ENCODE measurements around the gene ARID1B. TPM values are rescaled to one million over a fixed set of nuclear protein-coding genes. Genes with fewer than 3 reads are reported as not detected.

ARID1B gene
- total and polyA plus RNA-seq, 2 of the 13 experiments (the other 11 are each of a cell fraction or from before 2014, with no cell fraction given) = 20.1 to 32.6 TPM

- H3K4me3 ChIP-seq (replicated peaks in 1 of 3; ENCODE audit: insufficient read depth in 1 of 3, low read depth in 2 of 3, low read length in 3 of 3) = no peak overlapping the region
- H3K27ac ChIP-seq (ENCODE audit: extremely low read length, insufficient read depth, low read length) = no peak overlapping the region
- no peak overlapping the region for H3K4me2 ChIP-seq (ENCODE audit: low read depth, low read length)
- intact Hi-C loops (cut with micrococcal nuclease; ENCODE audit: unreplicated experiment) = no loop called here
- in situ Hi-C loops (cut with HindIII; ENCODE audit: extremely low pct_ligation_motif_present, low pct_unique_long_range_greater_than_20kb) = no loop called here
- FAIRE-seq = no peak
- peaks cover 6% of the 10 kb centered on the region; the same call in 1 of the 2 replicates for H4K20me1 ChIP-seq (ENCODE audit: insufficient read depth, low read length)
- ChIA-PET POLR2A (interaction anchor here (0.5 kb wide), 1 partner anchor 17 kb away, joined by 3 read pairs; no protein-coding TSS in a partner anchor), CTCF (ENCODE audit: low intra/inter-chr PET ratio, low total read pairs) (no interaction called here)
- H3K27me3 ChIP-seq (ENCODE audit: control insufficient read depth in 1 of 2, insufficient read depth in 2 of 2, low read length in 2 of 2) = no peaks in the 10 kb centered on the region
- TF ChIP-seq, protein P1, sequence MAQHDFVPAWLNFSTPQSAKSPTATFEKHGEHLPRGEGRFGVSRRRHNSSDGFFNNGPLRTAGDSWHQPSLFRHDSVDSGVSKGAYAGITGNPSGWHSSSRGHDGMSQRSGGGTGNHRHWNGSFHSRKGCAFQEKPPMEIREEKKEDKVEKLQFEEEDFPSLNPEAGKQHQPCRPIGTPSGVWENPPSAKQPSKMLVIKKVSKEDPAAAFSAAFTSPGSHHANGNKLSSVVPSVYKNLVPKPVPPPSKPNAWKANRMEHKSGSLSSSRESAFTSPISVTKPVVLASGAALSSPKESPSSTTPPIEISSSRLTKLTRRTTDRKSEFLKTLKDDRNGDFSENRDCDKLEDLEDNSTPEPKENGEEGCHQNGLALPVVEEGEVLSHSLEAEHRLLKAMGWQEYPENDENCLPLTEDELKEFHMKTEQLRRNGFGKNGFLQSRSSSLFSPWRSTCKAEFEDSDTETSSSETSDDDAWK (CRISPR knock-in tag; IDR thresholded peaks at IDR 0.05) = no peak
- TF ChIP-seq FOXA3 (CRISPR knock-in tag; IDR thresholded peaks at IDR 0.05) = 0 out of 2 replicates have a peak, but pooled peaks have one; percentile 14
- H3K36me3 ChIP-seq (replicated peaks in 1 of 2; ENCODE audit: control insufficient read depth in 1 of 2, insufficient read depth in 2 of 2, low read length in 2 of 2) = peaks cover 5 to 11% of the 10 kb centered on the region in 2 experiments; a peak in 2 of 5 replicates
- peaks cover 9% of the 10 kb centered on the region for H3K4me1 ChIP-seq (ENCODE audit: insufficient read depth, low read length)
- no peak for ATAC-seq
- H3K9me3 ChIP-seq (ENCODE audit: low read length) = no peaks in the 10 kb centered on the region
- BruUV-seq (replicated peaks) = no TSS peak
- no peak overlapping the region for H2AFZ ChIP-seq (ENCODE audit: low read length)
- DNase-seq (ENCODE audit: low spot score) = no peak
- peaks cover 14% of the 10 kb centered on the region for H3K79me2 ChIP-seq (ENCODE audit: insufficient read depth, low read length)
- 97% methylated on average over 2 of the region's 2 CpGs for WGBS (ENCODE audit: low lambda C conversion rate)
- no peak overlapping the region for H3K9ac ChIP-seq (ENCODE audit: insufficient read depth, low read depth, low read length)
Measured at GRCh38 chr6:156925026-156925425, 147.8 kb downstream of the ARID1B start.

DNA sequence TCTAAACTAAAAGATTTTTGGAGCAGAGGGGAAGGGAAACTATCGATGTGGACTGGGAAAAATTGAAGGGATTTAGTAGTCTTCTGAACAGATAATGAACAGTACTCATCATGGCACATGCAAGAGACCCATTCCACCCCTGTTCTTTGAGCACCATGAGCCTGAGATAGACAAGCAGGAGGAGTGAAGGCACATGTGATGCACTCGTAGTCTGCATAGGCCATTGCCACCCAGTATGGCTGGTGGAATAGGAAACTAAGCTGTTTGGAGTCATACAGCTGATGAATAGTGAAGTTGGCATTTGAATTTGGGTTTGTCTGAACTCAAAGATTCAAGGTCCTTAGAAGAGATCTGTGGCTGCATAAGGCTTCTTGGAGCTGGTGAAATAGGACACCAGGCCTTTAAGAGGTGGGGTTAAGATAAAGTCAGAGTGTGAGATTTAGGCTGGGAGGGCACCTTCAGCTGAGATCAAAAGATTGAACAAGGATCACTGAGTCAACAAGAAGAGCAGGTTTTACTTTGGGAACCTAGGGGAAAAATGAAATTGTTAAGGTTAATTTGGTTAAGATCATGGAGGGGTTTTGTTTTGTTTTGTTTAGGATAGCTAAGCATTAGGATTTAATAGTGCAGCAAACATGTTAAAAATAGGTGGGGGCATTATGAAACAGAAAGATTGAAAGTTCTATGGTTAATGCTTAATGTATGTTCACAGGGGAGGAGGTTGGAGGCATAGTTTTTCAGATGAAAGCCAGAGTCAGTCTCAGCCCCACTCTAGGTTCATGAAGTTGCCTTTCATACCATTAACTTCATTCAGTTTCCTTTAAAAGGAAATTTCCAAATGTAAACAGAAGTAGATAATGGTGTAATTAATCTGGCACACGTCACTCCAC, 148.8 kb downstream of the ARID1B start:
- CTCF ChIA-PET (ENCODE audit: low intra/inter-chr PET ratio, low total read pairs) = no interaction called here
- Histone ChIP-seq H3K36me3 (replicated peaks in 1 of 2; ENCODE audit: control insufficient read depth in 1 of 2, insufficient read depth in 2 of 2, low read length in 2 of 2) (peaks cover 3 to 11% of the 10 kb centered on the region in 2 experiments; a peak in 2 of 5 replicates), H3K4me3 (replicated peaks in 1 of 3; ENCODE audit: insufficient read depth in 1 of 3, low read depth in 2 of 3, low read length in 3 of 3) (no peak overlapping the region), H3K9me3 (ENCODE audit: low read length) (no peaks in the 10 kb centered on the region), H3K9ac (ENCODE audit: insufficient read depth, low read depth, low read length) (no peak overlapping the region), H3K27me3 (ENCODE audit: control insufficient read depth in 1 of 2, insufficient read depth in 2 of 2, low read length in 2 of 2) (no peaks in the 10 kb centered on the region), H3K79me2 (ENCODE audit: insufficient read depth, low read length) (peaks cover 14% of the 10 kb centered on the region), H4K20me1 (ENCODE audit: insufficient read depth, low read length) (peaks cover 6% of the 10 kb centered on the region; the same call in 1 of the 2 replicates), H3K27ac (ENCODE audit: extremely low read length, insufficient read depth, low read length) (no peak overlapping the region), H3K4me1 (ENCODE audit: insufficient read depth, low read length) (peaks cover 12% of the 10 kb centered on the region), H3K4me2 (ENCODE audit: low read depth, low read length) (no peak overlapping the region), H2AFZ (ENCODE audit: low read length) (no peak overlapping the region)
- DNase-seq (ENCODE audit: low spot score) (no peak), ATAC-seq (no peak), FAIRE-seq (no peak)
- in situ Hi-C loops (cut with HindIII; ENCODE audit: extremely low pct_ligation_motif_present, low pct_unique_long_range_greater_than_20kb) (no loop called here), intact Hi-C loops (cut with micrococcal nuclease; ENCODE audit: unreplicated experiment) (no loop called here)
- WGBS (ENCODE audit: low lambda C conversion rate) = 96% methylated on average over 3 of the region's 3 CpGs
- BruUV-seq (replicated peaks) = no TSS peak
- POLR2A ChIA-PET = no interaction called here
- peak; percentile 53 for TF ChIP-seq RBM22 (optimal IDR thresholded peaks at IDR 0.05; ENCODE audit: low read length)
- TF ChIP-seq CEBPZ (IDR thresholded peaks at IDR 0.05; ENCODE audit: low read length) = no peak
- no peak for TF ChIP-seq KLF12 (CRISPR knock-in tag; IDR thresholded peaks at IDR 0.05; ENCODE audit: borderline replicate concordance)
- TF ChIP-seq RXRA (CRISPR knock-in tag; IDR thresholded peaks at IDR 0.05) = no peak
- TF ChIP-seq, protein P2, sequence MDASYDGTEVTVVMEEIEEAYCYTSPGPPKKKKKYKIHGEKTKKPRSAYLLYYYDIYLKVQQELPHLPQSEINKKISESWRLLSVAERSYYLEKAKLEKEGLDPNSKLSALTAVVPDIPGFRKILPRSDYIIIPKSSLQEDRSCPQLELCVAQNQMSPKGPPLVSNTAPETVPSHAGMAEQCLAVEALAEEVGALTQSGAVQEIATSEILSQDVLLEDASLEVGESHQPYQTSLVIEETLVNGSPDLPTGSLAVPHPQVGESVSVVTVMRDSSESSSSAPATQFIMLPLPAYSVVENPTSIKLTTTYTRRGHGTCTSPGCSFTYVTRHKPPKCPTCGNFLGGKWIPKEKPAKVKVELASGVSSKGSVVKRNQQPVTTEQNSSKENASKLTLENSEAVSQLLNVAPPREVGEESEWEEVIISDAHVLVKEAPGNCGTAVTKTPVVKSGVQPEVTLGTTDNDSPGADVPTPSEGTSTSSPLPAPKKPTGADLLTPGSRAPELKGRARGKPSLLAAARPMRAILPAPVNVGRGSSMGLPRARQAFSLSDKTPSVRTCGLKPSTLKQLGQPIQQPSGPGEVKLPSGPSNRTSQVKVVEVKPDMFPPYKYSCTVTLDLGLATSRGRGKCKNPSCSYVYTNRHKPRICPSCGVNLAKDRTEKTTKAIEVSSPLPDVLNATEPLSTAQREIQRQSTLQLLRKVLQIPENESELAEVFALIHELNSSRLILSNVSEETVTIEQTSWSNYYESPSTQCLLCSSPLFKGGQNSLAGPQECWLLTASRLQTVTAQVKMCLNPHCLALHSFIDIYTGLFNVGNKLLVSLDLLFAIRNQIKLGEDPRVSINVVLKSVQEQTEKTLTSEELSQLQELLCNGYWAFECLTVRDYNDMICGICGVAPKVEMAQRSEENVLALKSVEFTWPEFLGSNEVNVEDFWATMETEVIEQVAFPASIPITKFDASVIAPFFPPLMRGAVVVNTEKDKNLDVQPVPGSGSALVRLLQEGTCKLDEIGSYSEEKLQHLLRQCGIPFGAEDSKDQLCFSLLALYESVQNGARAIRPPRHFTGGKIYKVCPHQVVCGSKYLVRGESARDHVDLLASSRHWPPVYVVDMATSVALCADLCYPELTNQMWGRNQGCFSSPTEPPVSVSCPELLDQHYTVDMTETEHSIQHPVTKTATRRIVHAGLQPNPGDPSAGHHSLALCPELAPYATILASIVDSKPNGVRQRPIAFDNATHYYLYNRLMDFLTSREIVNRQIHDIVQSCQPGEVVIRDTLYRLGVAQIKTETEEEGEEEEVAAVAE (CRISPR knock-in tag; IDR thresholded peaks at IDR 0.05; ENCODE audit: borderline replicate concordance) = no peak
